ENCODE measurements around the gene WWP2.

- TF ChIP-seq CTCF (conservative IDR thresholded peaks at IDR 0.05; ENCODE audit: low read length) (no peak), EZH2phosphoT487 (IDR thresholded peaks at IDR 0.05; ENCODE audit: borderline replicate concordance) (no peak)
Observed at GRCh38 chr16:69865701-69866100, 103.6 kb downstream of the WWP2 start.
